AG20443 (cell line): ENCODE measurements around the gene SRRM1.
"Not testable (repeated sequence)": the region's sequence is repeated elsewhere in the genome, so short reads cannot be mapped to it uniquely, and the experiment has no call there.

ENCODE experiments used
- DNase-seq: peaks from one replicate; pipeline ENCODE4 v3.0.0; 2012; ENCODE audit warnings: low spot score, mixed read lengths

SRRM1 gene

GRCh38 chr1:24644100-24644384, 940 bp downstream of the SRRM1 start:
- DNase-seq: peak; percentile 15

GRCh38 chr1:24648919-24649318, 5.8 kb downstream of the SRRM1 start:
- DNase-seq: no peak

GRCh38 chr1:24652382-24652781, 9.3 kb downstream of the SRRM1 start:
- DNase-seq: no peak

GRCh38 chr1:24654010-24654409, 10.9 kb downstream of the SRRM1 start:
- no peak for DNase-seq

- no peak for DNase-seq
These were observed 12.9 kb downstream of the SRRM1 start for GRCh38 chr1:24656046-24656445.

- no peak for DNase-seq
These were observed 14.7 kb downstream of the SRRM1 start for GRCh38 chr1:24657781-24658180.

- DNase-seq: no peak
These were observed 16.2 kb downstream of the SRRM1 start for GRCh38 chr1:24659166-24659904.

- DNase-seq: peak; percentile 12
These were observed 17.0 kb downstream of the SRRM1 start for GRCh38 chr1:24659993-24660665.

- no peak for DNase-seq
These were observed 21.5 kb downstream of the SRRM1 start for GRCh38 chr1:24664507-24665033.

GRCh38 chr1:24666794-24667193, 23.7 kb downstream of the SRRM1 start:
- DNase-seq: no peak

GRCh38 chr1:24671372-24671771, 28.3 kb downstream of the SRRM1 start:
- DNase-seq: not testable (repeated sequence)

- DNase-seq: not testable (repeated sequence)
These were observed 29.6 kb downstream of the SRRM1 start for GRCh38 chr1:24672686-24673085.

GRCh38 chr1:24673341-24673740, 30.2 kb downstream of the SRRM1 start:
- peak; percentile 53 for DNase-seq

- not testable (repeated sequence) for DNase-seq
These were observed 35.3 kb downstream of the SRRM1 start for GRCh38 chr1:24678421-24678820.

GRCh38 chr1:24679725-24680124, 36.6 kb downstream of the SRRM1 start:
- no peak for DNase-seq

- DNase-seq: peak; percentile 83
These were observed 40.6 kb downstream of the SRRM1 start for GRCh38 chr1:24683713-24684162.

GRCh38 chr1:24688033-24688432, 44.9 kb downstream of the SRRM1 start:
- no peak for DNase-seq

- DNase-seq: peak; percentile 90
These were observed 45.6 kb downstream of the SRRM1 start for GRCh38 chr1:24688621-24689195.

GRCh38 chr1:24691051-24691450, 47.9 kb downstream of the SRRM1 start:
- no peak for DNase-seq

GRCh38 chr1:24692351-24692980, 49.4 kb downstream of the SRRM1 start:
- no peak for DNase-seq

- no peak for DNase-seq
These were observed 50.8 kb downstream of the SRRM1 start for GRCh38 chr1:24693827-24694379.

- DNase-seq: peak; percentile 51
These were observed 51.3 kb downstream of the SRRM1 start for GRCh38 chr1:24694380-24694843.
